ENCODE results near the gene MGAM2. TPM values are rescaled to one million over a fixed set of nuclear protein-coding genes. Genes with fewer than 3 reads are reported as not detected.

Gene MGAM2
- total RNA-seq, 4 donors from 2014 or later: under 0.01 to 7.3 (median 2.3) TPM

DNA sequence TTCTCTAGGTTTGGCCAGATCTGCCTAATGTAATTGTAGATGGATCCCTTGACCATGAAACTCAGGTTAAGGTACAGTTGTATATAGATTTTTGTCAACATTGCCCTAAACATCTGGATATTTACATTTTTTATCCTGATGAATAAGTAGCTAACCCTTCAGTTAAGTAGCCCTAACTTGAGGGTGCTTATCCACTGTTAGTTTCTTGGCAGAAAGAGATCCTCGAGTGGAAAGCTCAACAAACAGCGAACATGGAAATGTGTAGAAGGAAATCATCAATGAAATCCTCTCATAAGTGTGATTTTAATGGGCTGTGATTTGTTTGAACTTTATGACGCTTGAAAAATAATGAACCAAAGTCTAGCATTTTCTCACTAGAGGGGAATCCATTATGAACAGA, 73.6 kb downstream of the MGAM2 start:
- Histone ChIP-seq H3K27me3 (no peaks in the 10 kb centered on the region), H3K9me3 (no peaks in the 10 kb centered on the region), H3K4me3 (no peak overlapping the region), H3K36me3 (no peaks in the 10 kb centered on the region), H3K27ac (no peak overlapping the region), H3K4me1 (no peaks in the 10 kb centered on the region)
- DNase-seq (ENCODE audit: low spot score in 2 of 2): no peak
- TF ChIP-seq POLR2A (IDR thresholded peaks at IDR 0.05) (no peak), EP300 (IDR thresholded peaks at IDR 0.05) (no peak), CTCF (IDR thresholded peaks at IDR 0.05) (no peak)
- WGBS, 2 donors: 70 to 76% methylated on average over 3 of the region's 3 CpGs

DNA sequence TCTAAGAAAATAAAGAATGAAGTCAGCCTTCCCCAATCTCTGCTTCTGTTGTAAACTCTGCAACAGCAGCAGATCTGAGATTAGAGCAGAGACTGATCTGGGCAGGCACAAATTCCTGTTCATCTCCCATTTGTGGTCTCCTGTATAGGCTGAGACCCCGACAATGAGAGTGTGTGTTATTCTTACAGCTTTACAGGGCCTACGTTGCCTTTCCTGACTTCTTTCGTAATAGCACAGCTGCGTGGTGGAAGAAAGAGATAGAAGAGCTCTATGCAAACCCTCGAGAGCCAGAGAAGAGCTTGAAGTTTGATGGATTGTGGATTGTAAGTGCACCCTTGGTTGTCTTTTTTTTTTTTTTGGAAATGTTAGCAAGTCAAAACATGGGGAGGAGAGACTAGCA, 74.3 kb downstream of the MGAM2 start:
- 61 to 70% methylated on average over 5 of the region's 5 CpGs for WGBS, 2 donors
- no peak for DNase-seq (ENCODE audit: low spot score in 2 of 2)
- no peaks in the 10 kb centered on the region for H3K36me3 ChIP-seq
- no peak for TF ChIP-seq EP300 (IDR thresholded peaks at IDR 0.05)
- TF ChIP-seq POLR2A (IDR thresholded peaks at IDR 0.05): no peak
- no peak for TF ChIP-seq CTCF (IDR thresholded peaks at IDR 0.05)
- H3K4me1 ChIP-seq: no peaks in the 10 kb centered on the region
- H3K27ac ChIP-seq: no peak overlapping the region
- H3K9me3 ChIP-seq: no peaks in the 10 kb centered on the region
- no peaks in the 10 kb centered on the region for H3K27me3 ChIP-seq
- H3K4me3 ChIP-seq: no peak overlapping the region

- no peak for DNase-seq (ENCODE audit: low spot score in 2 of 2)
- TF ChIP-seq EP300 (IDR thresholded peaks at IDR 0.05) (no peak), POLR2A (IDR thresholded peaks at IDR 0.05) (no peak)
- no peak overlapping the region for H3K4me3 ChIP-seq
- H3K27ac ChIP-seq: no peak overlapping the region
- no peaks in the 10 kb centered on the region for H3K9me3 ChIP-seq
- no peaks in the 10 kb centered on the region for H3K36me3 ChIP-seq
- 37 to 42% methylated on average over 2 of the region's 2 CpGs for WGBS, 2 donors
- no peaks in the 10 kb centered on the region for H3K27me3 ChIP-seq
- no peaks in the 10 kb centered on the region for H3K4me1 ChIP-seq
Measured at GRCh38 chr7:142188154-142188553, 76.6 kb downstream of the MGAM2 start.

- Histone ChIP-seq H3K4me1 (no peaks in the 10 kb centered on the region), H3K36me3 (no peaks in the 10 kb centered on the region), H3K9me3 (no peaks in the 10 kb centered on the region), H3K27ac (no peak overlapping the region), H3K4me3 (no peak overlapping the region), H3K27me3 (no peaks in the 10 kb centered on the region)
- no peak for DNase-seq (ENCODE audit: low spot score in 2 of 2)
- TF ChIP-seq POLR2A (IDR thresholded peaks at IDR 0.05) (no peak), CTCF (IDR thresholded peaks at IDR 0.05) (peak in 2 of 5 experiments; percentile 22 to 23)
Measured at GRCh38 chr7:142188846-142189245, 77.3 kb downstream of the MGAM2 start.

GRCh38 chr7:142194201-142194600, 82.7 kb downstream of the MGAM2 start:
- Histone ChIP-seq H3K9me3 (no peaks in the 10 kb centered on the region), H3K27me3 (no peaks in the 10 kb centered on the region), H3K36me3 (no peaks in the 10 kb centered on the region), H3K4me1 (no peaks in the 10 kb centered on the region), H3K4me3 (no peak overlapping the region), H3K27ac (no peak overlapping the region)
- TF ChIP-seq POLR2A (IDR thresholded peaks at IDR 0.05): no peak
- TF ChIP-seq CTCF (IDR thresholded peaks at IDR 0.05): no peak
- TF ChIP-seq EP300 (IDR thresholded peaks at IDR 0.05): no peak
- DNase-seq (ENCODE audit: low spot score in 2 of 2): no peak
- 88 to 97% methylated on average over 4 of the region's 4 CpGs for WGBS, 2 donors
